HTR-8/SVneo (cell line): ENCODE results near the gene CBY2.
A peak's percentile ranks its signal among the peaks of the same experiment; 100 is the strongest.
"Not testable (repeated sequence)": the region's sequence is repeated elsewhere in the genome, so short reads cannot be mapped to it uniquely, and the experiment has no call there.

ENCODE experiments used
- DNase-seq: peaks from one replicate; pipeline ENCODE4 v3.0.0; 2011; ENCODE audit warnings: low spot score, mixed read lengths; ENCODE audit not compliant: insufficient read length
- FAIRE-seq: peaks from 2 replicates; lab custom pipeline; 2011; peaks lifted over from hg19 to GRCh38; lab: Jason Lieb, UNC

Gene CBY2, protein sequence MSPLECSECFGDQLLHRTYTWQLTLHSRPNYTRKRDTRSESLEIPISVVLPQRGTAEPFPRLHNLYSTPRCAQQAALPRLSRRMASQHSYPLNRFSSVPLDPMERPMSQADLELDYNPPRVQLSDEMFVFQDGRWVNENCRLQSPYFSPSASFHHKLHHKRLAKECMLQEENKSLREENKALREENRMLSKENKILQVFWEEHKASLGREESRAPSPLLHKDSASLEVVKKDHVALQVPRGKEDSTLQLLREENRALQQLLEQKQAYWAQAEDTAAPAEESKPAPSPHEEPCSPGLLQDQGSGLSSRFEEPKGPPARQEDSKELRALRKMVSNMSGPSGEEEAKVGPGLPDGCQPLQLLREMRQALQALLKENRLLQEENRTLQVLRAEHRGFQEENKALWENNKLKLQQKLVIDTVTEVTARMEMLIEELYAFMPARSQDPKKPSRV

GRCh38 chr13:45702088-45702487 lies at the start of gene CBY2:
Gene CBY2, plus strand, starts transcription at chr13:45702320. Its CDS starts 71 bp downstream, at chr13:45702391.
- DNase-seq (no peak), FAIRE-seq (no peak)

DNA sequence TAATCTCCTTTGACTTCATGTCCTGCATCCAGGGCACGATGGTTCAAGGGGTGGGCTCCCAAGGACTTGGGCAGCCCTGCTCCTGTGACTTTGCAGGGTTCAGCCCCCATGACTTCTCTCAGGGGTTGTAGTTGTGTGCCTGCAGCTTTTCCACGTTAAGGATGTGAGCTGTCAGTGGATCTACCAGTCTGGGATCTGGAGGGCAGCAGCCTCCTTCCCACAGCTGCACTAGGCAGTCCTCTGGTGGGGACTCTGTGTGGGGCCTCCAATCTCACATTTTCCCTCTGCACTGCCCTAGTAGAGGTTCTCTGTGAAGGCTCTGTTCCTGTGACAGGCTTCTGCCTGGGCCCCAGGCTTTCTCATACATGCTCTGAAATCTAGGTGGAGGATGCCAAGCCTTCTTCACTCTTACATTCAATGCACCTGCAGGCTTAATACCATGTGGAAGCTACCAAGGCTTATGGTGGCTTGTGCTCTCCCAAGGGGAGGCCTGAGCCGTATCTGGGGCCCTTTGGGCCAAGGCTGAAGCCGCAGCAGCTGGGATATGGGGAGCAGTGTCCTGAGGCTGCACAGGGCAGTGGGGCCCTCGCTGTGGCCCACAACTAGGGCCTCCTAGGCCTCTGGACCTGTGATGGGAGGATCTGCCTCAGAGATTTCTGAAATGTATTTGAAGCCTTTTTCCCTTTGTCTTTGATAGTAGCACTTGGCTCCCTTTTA lies 47.3 kb upstream of the CBY2 start:
- FAIRE-seq (no peak), DNase-seq (no peak)

GRCh38 chr13:45658586-45659235 lies 43.4 kb upstream of the CBY2 start:
- FAIRE-seq, result no peak
- DNase-seq, result peak; percentile 23

GRCh38 chr13:45659536-45659935 lies 42.6 kb upstream of the CBY2 start:
- DNase-seq, result no peak
- no peak for FAIRE-seq

DNA sequence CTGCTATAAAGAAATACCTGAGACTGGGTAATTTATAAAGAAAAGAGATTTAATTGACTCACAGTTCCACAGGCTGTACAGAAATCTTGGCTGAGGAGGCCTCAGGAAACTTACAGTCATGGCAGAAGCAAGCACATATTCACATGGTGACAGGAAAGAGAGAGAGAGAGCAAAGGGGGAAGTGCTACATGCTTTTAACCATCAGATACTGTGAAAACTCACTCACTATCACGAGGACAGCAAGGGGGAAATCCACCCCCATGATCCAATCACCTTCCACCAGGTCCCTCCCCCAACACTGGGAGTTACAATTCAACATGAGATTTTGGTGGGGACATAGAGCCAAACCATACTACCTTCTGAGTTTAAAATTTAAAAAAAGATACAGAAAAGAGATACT lies 41.7 kb upstream of the CBY2 start:
- not testable (repeated sequence) for FAIRE-seq, DNase-seq

GRCh38 chr13:45662162-45662561 lies 40.0 kb upstream of the CBY2 start:
- no peak for FAIRE-seq
- no peak for DNase-seq

- not testable (repeated sequence) for DNase-seq, FAIRE-seq
Observed at GRCh38 chr13:45662903-45663302, 39.2 kb upstream of the CBY2 start.

- not testable (repeated sequence) for DNase-seq, FAIRE-seq
Observed at GRCh38 chr13:45669626-45670025, 32.5 kb upstream of the CBY2 start.

DNA sequence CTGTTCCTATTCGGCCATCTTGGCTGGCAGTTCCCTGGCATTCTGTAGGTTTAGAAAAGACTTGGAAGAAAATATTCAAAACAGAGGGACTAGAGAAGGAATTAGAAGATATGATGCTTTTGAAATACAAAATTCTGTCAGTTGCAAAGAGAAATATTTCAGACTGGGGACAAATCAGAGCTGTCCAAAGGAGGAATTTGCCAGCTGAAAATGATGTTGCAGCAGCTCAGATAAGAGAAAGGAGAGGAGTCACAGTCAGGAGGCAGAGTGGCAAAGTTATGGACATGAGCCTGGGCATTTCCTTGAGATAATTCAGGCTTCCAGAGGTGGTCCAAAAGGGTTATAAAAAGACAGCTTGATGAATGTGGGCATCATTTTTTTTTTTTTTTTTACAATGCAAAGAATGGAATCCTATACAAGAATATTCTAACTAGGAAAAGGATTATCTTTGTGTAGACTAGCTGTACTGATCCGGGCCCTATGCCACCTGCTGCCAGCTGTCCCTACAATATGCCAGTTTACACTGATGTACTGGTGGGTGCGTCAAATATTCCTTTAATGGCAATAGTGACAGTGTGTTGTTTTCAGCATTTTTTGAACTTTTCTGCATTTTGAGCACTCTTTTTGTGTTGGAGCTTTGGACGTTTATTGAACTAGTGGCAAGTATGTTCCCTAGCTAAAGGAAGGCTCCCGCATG lies 31.8 kb upstream of the CBY2 start:
- no peak for DNase-seq
- no peak for FAIRE-seq

- DNase-seq (peak; percentile 66), FAIRE-seq (peak; percentile 67)
Observed at GRCh38 chr13:45674908-45675307, 27.2 kb upstream of the CBY2 start.

GRCh38 chr13:45678282-45678681 lies 23.8 kb upstream of the CBY2 start:
- no peak for DNase-seq
- no peak for FAIRE-seq

DNA sequence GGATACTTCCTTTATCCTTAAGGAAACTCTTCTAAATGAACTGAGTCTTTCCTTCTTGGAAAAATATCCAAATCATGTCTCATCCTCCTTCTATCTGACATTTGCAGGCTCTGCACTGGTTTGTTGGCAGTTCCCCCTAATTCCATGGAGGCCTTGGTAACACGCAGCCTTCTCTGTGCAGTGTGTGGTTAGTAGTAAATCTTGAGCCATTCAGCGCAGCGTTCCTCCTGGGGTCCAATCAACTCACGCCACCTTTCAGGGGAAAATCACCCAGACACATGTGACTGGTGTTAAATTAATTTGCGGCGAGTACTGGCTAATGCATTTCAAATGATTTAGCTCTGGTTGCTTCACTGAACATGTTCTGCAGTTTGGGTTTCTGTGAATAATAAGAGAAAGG lies 21.0 kb upstream of the CBY2 start:
- FAIRE-seq, result no peak
- no peak for DNase-seq

GRCh38 chr13:45682494-45683008 lies 19.6 kb upstream of the CBY2 start:
- no peak for FAIRE-seq
- no peak for DNase-seq

DNA sequence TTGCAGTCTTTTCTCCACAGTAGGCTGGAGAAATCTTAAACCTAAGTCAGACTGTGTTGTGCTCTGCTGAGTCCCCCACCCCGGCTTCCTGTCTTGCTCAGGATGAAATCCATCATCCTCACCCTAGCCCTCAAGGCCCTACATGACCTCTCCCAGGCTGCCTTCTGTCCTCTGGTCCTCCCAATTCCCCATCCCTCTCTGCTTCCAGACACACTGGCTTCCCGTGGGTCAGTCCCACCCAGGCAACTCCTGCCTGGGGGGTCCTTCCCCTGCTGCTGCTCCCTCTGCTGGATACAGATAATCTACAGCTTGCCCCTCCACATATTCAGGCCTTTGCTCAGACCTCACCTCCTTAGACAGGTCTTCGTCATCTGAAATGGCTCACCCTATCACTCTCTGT lies 18.4 kb upstream of the CBY2 start:
- DNase-seq (no peak), FAIRE-seq (no peak)

- no peak for FAIRE-seq
- DNase-seq, result no peak
Observed at GRCh38 chr13:45688577-45688976, 13.5 kb upstream of the CBY2 start.

- FAIRE-seq (no peak), DNase-seq (peak; percentile 6)
Observed at GRCh38 chr13:45690636-45691035, 11.5 kb upstream of the CBY2 start.

DNA sequence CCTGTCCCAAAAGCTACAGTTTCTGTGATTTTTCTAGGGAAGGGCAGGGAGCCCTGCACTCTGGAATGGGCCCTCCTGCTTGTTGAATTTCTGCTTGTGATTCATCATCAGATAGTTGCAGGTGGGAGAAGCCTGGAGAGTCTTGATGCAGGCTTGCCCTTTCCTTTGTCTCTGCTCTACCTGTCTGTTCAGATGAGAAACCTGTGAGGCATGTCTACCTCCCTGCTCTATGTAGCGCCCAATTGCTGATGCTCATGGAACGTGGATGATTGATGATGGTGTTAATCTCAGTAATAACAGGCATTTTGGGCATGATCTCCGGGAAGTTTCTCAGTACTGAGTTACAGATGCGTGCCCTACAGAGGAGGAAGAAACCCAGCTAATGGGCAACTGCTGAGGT lies 10.9 kb upstream of the CBY2 start:
- DNase-seq, result no peak
- FAIRE-seq, result no peak

GRCh38 chr13:45691667-45692066 lies 10.5 kb upstream of the CBY2 start:
- DNase-seq, result no peak
- no peak for FAIRE-seq

- FAIRE-seq (no peak), DNase-seq (no peak)
Observed at GRCh38 chr13:45695198-45695730, 6.9 kb upstream of the CBY2 start.
